ENCODE measurements around the gene CD36.
"Not testable (repeated sequence)": the region's sequence is repeated elsewhere in the genome, so short reads cannot be mapped to it uniquely, and the experiment has no call there.

The CD36 gene

GRCh38 chr7:80656029-80656428, 17.6 kb downstream of the CD36 start:
- no peak for DNase-seq

- DNase-seq: peak in 1 of 5 donors; percentile 3
Measured at GRCh38 chr7:80659120-80660055, 20.9 kb downstream of the CD36 start.

- no peak for DNase-seq
Measured at GRCh38 chr7:80660939-80661338, 22.5 kb downstream of the CD36 start.

GRCh38 chr7:80661729-80662128, 23.3 kb downstream of the CD36 start:
- no peak for DNase-seq

GRCh38 chr7:80662252-80662651, 23.8 kb downstream of the CD36 start:
- DNase-seq: no peak

GRCh38 chr7:80665526-80665925, 27.1 kb downstream of the CD36 start:
- DNase-seq: no peak

- no peak for DNase-seq
Measured at GRCh38 chr7:80666376-80666775, 27.9 kb downstream of the CD36 start.

- DNase-seq: not testable (repeated sequence)
Measured at GRCh38 chr7:80669367-80669766, 30.9 kb downstream of the CD36 start.

- DNase-seq: no peak
Measured at GRCh38 chr7:80671744-80672143, 33.3 kb downstream of the CD36 start.

GRCh38 chr7:80675090-80675489, 36.6 kb downstream of the CD36 start:
- no peak for DNase-seq

GRCh38 chr7:80676404-80676803, 38.0 kb downstream of the CD36 start:
- no peak for DNase-seq

- DNase-seq: no peak
Measured at GRCh38 chr7:80677629-80678028, 39.2 kb downstream of the CD36 start.

- DNase-seq: no peak
Measured at GRCh38 chr7:80678707-80679106, 40.3 kb downstream of the CD36 start.

- DNase-seq: no peak
Measured at GRCh38 chr7:80679921-80680907, 41.8 kb downstream of the CD36 start.

- no peak for DNase-seq
Measured at GRCh38 chr7:80681272-80681885, 42.9 kb downstream of the CD36 start.

- no peak for DNase-seq
Measured at GRCh38 chr7:80682744-80683143, 44.3 kb downstream of the CD36 start.

- no peak for DNase-seq
Measured at GRCh38 chr7:80686576-80686975, 48.1 kb downstream of the CD36 start.

GRCh38 chr7:80699045-80699638, 60.7 kb downstream of the CD36 start:
- DNase-seq: peak in 1 of 5 donors; percentile 14

GRCh38 chr7:80699721-80700256, 61.3 kb downstream of the CD36 start:
- DNase-seq: no peak

GRCh38 chr7:80703272-80703671, 64.8 kb downstream of the CD36 start:
- no peak for DNase-seq

GRCh38 chr7:80705130-80705781, 66.8 kb downstream of the CD36 start:
- DNase-seq: no peak

- DNase-seq: no peak
Measured at GRCh38 chr7:80707318-80707717, 68.9 kb downstream of the CD36 start.
